ENCODE data around the gene NOX4. TPM values are rescaled to one million over a fixed set of nuclear protein-coding genes. Genes with fewer than 3 reads are reported as not detected.
"Not testable (repeated sequence)": the region's sequence is repeated elsewhere in the genome, so short reads cannot be mapped to it uniquely, and the experiment has no call there.

NOX4 gene
- total and polyA plus RNA-seq, 2 donors (not counting 1 experiment from before 2014, with no cell fraction given): not detected

GRCh38 chr11:89436071-89436470 is 55.1 kb downstream of the NOX4 start:
- Histone ChIP-seq H3K79me2 (ENCODE audit: control insufficient read depth, insufficient read depth, low read length) (no peaks in the 10 kb centered on the region), H3K4me3 (ENCODE audit: control extremely low read depth in 1 of 5, extremely low read depth in 1 of 5, insufficient read depth in 1 of 5, low read depth in 2 of 5, low read length in 4 of 5) (no peak overlapping the region), H3K9me3 (ENCODE audit: control extremely low read depth in 1 of 3, control insufficient read depth in 2 of 3, insufficient read depth in 1 of 3, low read length in 2 of 3) (no peaks in the 10 kb centered on the region), H3K27me3 (replicated peaks in 1 of 4; ENCODE audit: control extremely low read depth in 1 of 4, control insufficient read depth in 3 of 4, insufficient read depth in 4 of 4, low read length in 3 of 4) (no peaks in the 10 kb centered on the region), H3K9ac (ENCODE audit: low read length) (no peak overlapping the region), H3K4me2 (replicated peaks; ENCODE audit: low read depth, low read length, poor library complexity, severe bottlenecking) (no peak overlapping the region), H3K4me1 (ENCODE audit: control insufficient read depth in 2 of 2, insufficient read depth in 2 of 2, low read length in 2 of 2) (no peaks in the 10 kb centered on the region), H4K20me1 (ENCODE audit: control insufficient read depth, insufficient read depth, low read length, poor library complexity, severe bottlenecking) (no peaks in the 10 kb centered on the region), H3K36me3 (replicated peaks in 1 of 2; ENCODE audit: control extremely low read depth in 1 of 2, control insufficient read depth in 1 of 2, extremely low read depth in 1 of 2, insufficient read depth in 2 of 2, low read length in 1 of 2) (no peaks in the 10 kb centered on the region), H2AFZ (ENCODE audit: insufficient read depth, low read depth, low read length, poor library complexity, severe bottlenecking) (no peak overlapping the region), H3K27ac (ENCODE audit: low read length in 2 of 2) (no peak overlapping the region)
- DNase-seq (no peak), ATAC-seq (ENCODE audit: low read depth) (no peak)
- H3K4me3 Mint-ChIP-seq: no peak overlapping the region
- TF ChIP-seq EZH2 (IDR thresholded peaks at IDR 0.05; ENCODE audit: borderline replicate concordance, insufficient read depth, low read depth, low read length, poor library complexity, severe bottlenecking): no peak
- TF ChIP-seq CTCF (IDR thresholded peaks at IDR 0.05): no peak
- H3K9me3 Mint-ChIP-seq (ENCODE audit: insufficient read depth): no peaks in the 10 kb centered on the region
- no peaks in the 10 kb centered on the region for H3K4me1 Mint-ChIP-seq
- ChIA-PET POLR2A (no interaction called here), CTCF (no interaction called here)
- 39% methylated on average over 2 of the region's 3 CpGs for WGBS (ENCODE audit: insufficient coverage)
- no peaks in the 10 kb centered on the region for H3K27me3 Mint-ChIP-seq
- intact Hi-C loops (cut with micrococcal nuclease): no loop called here
- no peak overlapping the region for H3K27ac Mint-ChIP-seq

- intact Hi-C loops (cut with micrococcal nuclease): no loop called here
- Histone ChIP-seq H3K27ac (ENCODE audit: low read length in 2 of 2) (no peak overlapping the region), H3K27me3 (replicated peaks in 1 of 4; ENCODE audit: control extremely low read depth in 1 of 4, control insufficient read depth in 3 of 4, insufficient read depth in 4 of 4, low read length in 3 of 4) (no peaks in the 10 kb centered on the region), H3K9ac (ENCODE audit: low read length) (no peak overlapping the region), H3K79me2 (ENCODE audit: control insufficient read depth, insufficient read depth, low read length) (no peaks in the 10 kb centered on the region), H3K36me3 (replicated peaks in 1 of 2; ENCODE audit: control extremely low read depth in 1 of 2, control insufficient read depth in 1 of 2, extremely low read depth in 1 of 2, insufficient read depth in 2 of 2, low read length in 1 of 2) (no peaks in the 10 kb centered on the region), H3K4me1 (ENCODE audit: control insufficient read depth in 2 of 2, insufficient read depth in 2 of 2, low read length in 2 of 2) (no peaks in the 10 kb centered on the region), H3K9me3 (ENCODE audit: control extremely low read depth in 1 of 3, control insufficient read depth in 2 of 3, insufficient read depth in 1 of 3, low read length in 2 of 3) (no peaks in the 10 kb centered on the region), H3K4me3 (ENCODE audit: control extremely low read depth in 1 of 5, extremely low read depth in 1 of 5, insufficient read depth in 1 of 5, low read depth in 2 of 5, low read length in 4 of 5) (no peak overlapping the region), H2AFZ (ENCODE audit: insufficient read depth, low read depth, low read length, poor library complexity, severe bottlenecking) (no peak overlapping the region), H4K20me1 (ENCODE audit: control insufficient read depth, insufficient read depth, low read length, poor library complexity, severe bottlenecking) (no peaks in the 10 kb centered on the region), H3K4me2 (replicated peaks; ENCODE audit: low read depth, low read length, poor library complexity, severe bottlenecking) (no peak overlapping the region)
- DNase-seq (no peak), ATAC-seq (ENCODE audit: low read depth) (no peak)
- ChIA-PET CTCF (no interaction called here), POLR2A (no interaction called here)
- WGBS (ENCODE audit: insufficient coverage): no CpG with 5 or more reads among the region's 1 CpG
- Mint-ChIP-seq H3K9me3 (ENCODE audit: insufficient read depth) (no peaks in the 10 kb centered on the region), H3K27ac (no peak overlapping the region), H3K27me3 (no peaks in the 10 kb centered on the region), H3K4me3 (no peak overlapping the region), H3K4me1 (no peaks in the 10 kb centered on the region)
- TF ChIP-seq EZH2 (IDR thresholded peaks at IDR 0.05; ENCODE audit: borderline replicate concordance, insufficient read depth, low read depth, low read length, poor library complexity, severe bottlenecking) (no peak), CTCF (IDR thresholded peaks at IDR 0.05) (no peak)
Observed at GRCh38 chr11:89433278-89433677, 57.9 kb downstream of the NOX4 start.

- H3K9me3 ChIP-seq (ENCODE audit: control extremely low read depth in 1 of 3, control insufficient read depth in 2 of 3, insufficient read depth in 1 of 3, low read length in 2 of 3); H3K9ac ChIP-seq (ENCODE audit: low read length); H3K4me3 Mint-ChIP-seq; H3K4me1 ChIP-seq (ENCODE audit: control insufficient read depth in 2 of 2, insufficient read depth in 2 of 2, low read length in 2 of 2); H2AFZ ChIP-seq (ENCODE audit: insufficient read depth, low read depth, low read length, poor library complexity, severe bottlenecking); ATAC-seq (ENCODE audit: low read depth); H3K79me2 ChIP-seq (ENCODE audit: control insufficient read depth, insufficient read depth, low read length); POLR2A ChIA-PET; H3K4me3 ChIP-seq (ENCODE audit: control extremely low read depth in 1 of 5, extremely low read depth in 1 of 5, insufficient read depth in 1 of 5, low read depth in 2 of 5, low read length in 4 of 5); H3K27ac ChIP-seq (ENCODE audit: low read length in 2 of 2); H4K20me1 ChIP-seq (ENCODE audit: control insufficient read depth, insufficient read depth, low read length, poor library complexity, severe bottlenecking); H3K27me3 ChIP-seq (replicated peaks in 1 of 4; ENCODE audit: control extremely low read depth in 1 of 4, control insufficient read depth in 3 of 4, insufficient read depth in 4 of 4, low read length in 3 of 4); H3K27me3 Mint-ChIP-seq; H3K4me2 ChIP-seq (replicated peaks; ENCODE audit: low read depth, low read length, poor library complexity, severe bottlenecking); H3K4me1 Mint-ChIP-seq; H3K36me3 ChIP-seq (replicated peaks in 1 of 2; ENCODE audit: control extremely low read depth in 1 of 2, control insufficient read depth in 1 of 2, extremely low read depth in 1 of 2, insufficient read depth in 2 of 2, low read length in 1 of 2); H3K9me3 Mint-ChIP-seq (ENCODE audit: insufficient read depth); intact Hi-C loops (cut with micrococcal nuclease); CTCF ChIA-PET; DNase-seq; H3K27ac Mint-ChIP-seq: not testable (repeated sequence)
- WGBS (ENCODE audit: insufficient coverage): 100% methylated on average over 1 of the region's 3 CpGs
Observed at GRCh38 chr11:89432182-89432581, 59.0 kb downstream of the NOX4 start.
